Esophagus squamous epithelium (tissue), 5 donors: ENCODE results near the gene ERRFI1. TPM values are rescaled to one million over a fixed set of nuclear protein-coding genes. Genes with fewer than 3 reads are reported as not detected.
"Not testable (repeated sequence)": the region's sequence is repeated elsewhere in the genome, so short reads cannot be mapped to it uniquely, and the experiment has no call there.

ENCODE experiments used
- DNase-seq: peaks from one replicate; lab custom pipeline; 2025; lab: John Stamatoyannopoulos, UW
- H3K27ac ChIP-seq, 4 donors: fragments of 200-600 bp; sonication (generic); one replicate each; pipeline ENCODE4 v1.5.1; 2016 to 2019; ENCODE audit warnings: mild to moderate bottlenecking in 1 of 4
- H3K27me3 ChIP-seq, 4 donors: fragments of 200-600 bp; sonication (generic); 1 replicate in 3 of 4; 2 replicates in 1 of 4; pipeline versions ENCODE4 v1.5.1 to v1.6.0; 2017 to 2021; ENCODE audit warnings: antibody characterized with exemption in 1 of 4
- H3K36me3 ChIP-seq, 3 donors: fragments of 200-600 bp; sonication (generic); one replicate each; pipeline ENCODE4 v1.5.1; 2016 to 2019
- H3K4me1 ChIP-seq, 3 donors: fragments of 200-600 bp; sonication (generic); one replicate each; pipeline ENCODE4 v1.5.1; 2017 to 2019
- H3K4me3 ChIP-seq, 4 donors: fragments of 200-600 bp; sonication (generic); 1 replicate in 3 of 4; 2 replicates in 1 of 4; pipeline ENCODE4 v1.5.1; 2016 to 2019; ENCODE audit warnings: mild to moderate bottlenecking in 2 of 4, moderate library complexity in 1 of 4
- H3K9me3 ChIP-seq, 3 donors: fragments of 200-600 bp; sonication (generic); one replicate each; pipeline ENCODE4 v1.5.1; 2016 to 2019
- POLR2A ChIP-seq, 4 donors: fragments of 450-650 bp; IDR thresholded peaks; one replicate each; pipeline ENCODE4 v1.6.1; 2017; ENCODE audit warnings: antibody characterized with exemption in 4 of 4, mild to moderate bottlenecking in 4 of 4, moderate library complexity in 3 of 4
- WGBS, 2 donors: methylation state at CpG; one replicate each; pipeline ENCODE4 v1.1.5; 2018; 5-methylcytosine and 5-hydroxymethylcytosine counted together
- intact Hi-C: fragments of 100-400 bp; cut with DNase I; formaldehyde crosslinking; loops from one replicate; pipeline ENCODE4 v1.15.0; 2022
- total RNA-seq, 4 donors: library from RNA; depleted of rRNA; stranded (reverse); fragments of >200 nt; gene quantifications; one replicate each; pipeline ENCODE4 v1.1.0, GENCODE V29; 2016
- TF ChIP-seq, protein P1 (sequence below), 6 experiments: fragments of 450-650 bp in 4 of 6; fragments of 200-600 bp in 2 of 6; sonication (generic) in 2 of 6; IDR thresholded peaks; one replicate each; pipeline ENCODE4 v1.5.1; 2016 to 2019; ENCODE audit warnings: antibody characterized with exemption in 6 of 6, mild to moderate bottlenecking in 4 of 6, moderate library complexity in 4 of 6
- donor health status: DM: yes; HTN: yes; CAD: no.

Gene ERRFI1
- total RNA-seq, 4 donors from 2014 or later: 23.3 to 95.9 (median 49.3) TPM

DNA sequence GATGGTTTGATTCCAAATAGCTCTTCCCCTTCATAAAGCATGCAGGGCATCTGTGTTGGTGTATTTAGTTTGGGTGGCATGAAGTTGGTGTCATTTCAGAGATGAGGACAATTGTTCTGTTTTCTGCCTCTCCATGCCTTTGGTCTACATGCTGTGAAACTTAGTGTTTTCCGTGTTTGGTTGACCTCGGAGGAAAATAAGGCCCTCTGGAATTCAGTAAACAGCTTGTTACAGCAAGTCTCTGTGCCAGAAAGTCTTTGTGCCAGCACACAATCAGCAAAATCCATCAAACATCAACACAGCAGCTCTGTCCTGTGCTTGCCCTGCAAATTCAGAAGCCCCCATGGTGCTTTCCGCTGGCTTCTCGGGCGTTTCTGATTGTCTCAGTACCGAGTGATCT, 55.1 kb downstream of the ERRFI1 start:
- TF ChIP-seq POLR2A (IDR thresholded peaks at IDR 0.05): no peak
- TF ChIP-seq, protein P1, sequence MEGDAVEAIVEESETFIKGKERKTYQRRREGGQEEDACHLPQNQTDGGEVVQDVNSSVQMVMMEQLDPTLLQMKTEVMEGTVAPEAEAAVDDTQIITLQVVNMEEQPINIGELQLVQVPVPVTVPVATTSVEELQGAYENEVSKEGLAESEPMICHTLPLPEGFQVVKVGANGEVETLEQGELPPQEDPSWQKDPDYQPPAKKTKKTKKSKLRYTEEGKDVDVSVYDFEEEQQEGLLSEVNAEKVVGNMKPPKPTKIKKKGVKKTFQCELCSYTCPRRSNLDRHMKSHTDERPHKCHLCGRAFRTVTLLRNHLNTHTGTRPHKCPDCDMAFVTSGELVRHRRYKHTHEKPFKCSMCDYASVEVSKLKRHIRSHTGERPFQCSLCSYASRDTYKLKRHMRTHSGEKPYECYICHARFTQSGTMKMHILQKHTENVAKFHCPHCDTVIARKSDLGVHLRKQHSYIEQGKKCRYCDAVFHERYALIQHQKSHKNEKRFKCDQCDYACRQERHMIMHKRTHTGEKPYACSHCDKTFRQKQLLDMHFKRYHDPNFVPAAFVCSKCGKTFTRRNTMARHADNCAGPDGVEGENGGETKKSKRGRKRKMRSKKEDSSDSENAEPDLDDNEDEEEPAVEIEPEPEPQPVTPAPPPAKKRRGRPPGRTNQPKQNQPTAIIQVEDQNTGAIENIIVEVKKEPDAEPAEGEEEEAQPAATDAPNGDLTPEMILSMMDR (IDR thresholded peaks at IDR 0.05): no peak
- Histone ChIP-seq H3K4me1 (peaks cover 0 to 25% (median 3%) of the 10 kb centered on the region in 3 donors), H3K27ac (no peak overlapping the region), H3K9me3 (no peaks in the 10 kb centered on the region), H3K36me3 (peaks cover 17 to 98% (median 53%) of the 10 kb centered on the region in 3 donors), H3K27me3 (no peaks in the 10 kb centered on the region), H3K4me3 (no peak overlapping the region)
- intact Hi-C loops: no loop called here
- 82 to 84% methylated on average over 6 of the region's 6 CpGs for WGBS, 2 donors
- DNase-seq: no peak

DNA sequence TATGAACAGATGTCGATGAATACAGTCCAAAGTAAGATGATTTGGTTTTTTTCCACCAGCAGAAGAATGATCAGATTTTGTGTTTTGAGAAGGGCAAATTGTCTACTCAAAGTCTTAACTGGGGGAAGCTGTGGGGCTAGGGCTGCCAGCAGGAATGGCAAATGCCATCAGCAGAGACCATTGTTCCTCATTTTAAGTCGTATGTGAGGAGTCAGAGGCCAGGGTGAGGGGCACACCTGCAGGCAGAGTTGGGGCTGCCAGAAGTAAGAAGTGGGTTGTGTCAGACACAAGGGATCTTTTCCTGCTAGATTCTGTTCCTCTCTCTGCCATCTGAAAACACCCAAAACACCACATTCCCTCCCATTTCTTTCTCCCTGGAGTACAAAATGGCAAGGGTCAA, 55.9 kb downstream of the ERRFI1 start:
- no peaks in the 10 kb centered on the region for H3K9me3 ChIP-seq
- peaks cover 17 to 98% (median 59%) of the 10 kb centered on the region in 3 donors for H3K36me3 ChIP-seq
- intact Hi-C loops: no loop called here
- DNase-seq: no peak
- TF ChIP-seq, protein P1 (IDR thresholded peaks at IDR 0.05): no peak
- no peak for TF ChIP-seq POLR2A (IDR thresholded peaks at IDR 0.05)
- no peak overlapping the region for H3K4me3 ChIP-seq
- no peak overlapping the region for H3K27ac ChIP-seq
- peaks cover 0 to 22% (median 0%) of the 10 kb centered on the region in 3 donors for H3K4me1 ChIP-seq
- 67 to 77% methylated on average over 2 of the region's 2 CpGs for WGBS, 2 donors
- H3K27me3 ChIP-seq: no peaks in the 10 kb centered on the region

DNA sequence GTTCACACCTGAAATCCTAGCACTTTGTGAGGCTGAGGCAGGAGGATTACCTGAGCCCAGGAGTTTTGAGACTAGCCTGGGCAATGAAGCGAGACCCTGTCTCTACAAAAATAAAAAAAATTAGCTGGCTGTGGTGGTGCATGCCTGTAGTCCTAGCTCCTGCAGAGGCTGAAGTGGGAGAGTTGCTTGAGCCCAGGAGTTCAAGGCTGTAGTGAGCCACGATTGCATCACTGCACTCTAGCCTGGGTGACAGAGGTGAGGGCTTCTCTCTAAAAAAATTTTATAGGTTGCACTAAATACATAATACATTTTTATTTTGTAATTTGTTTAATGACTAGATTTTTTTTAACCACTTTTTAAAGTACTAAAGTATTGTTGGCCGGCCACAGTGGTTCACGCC, 58.5 kb downstream of the ERRFI1 start:
- 85 to 87% methylated on average over 4 of the region's 4 CpGs for WGBS, 2 donors
- Histone ChIP-seq H3K27ac (no peak overlapping the region), H3K4me1 (peaks cover 0 to 41% (median 5%) of the 10 kb centered on the region in 3 donors), H3K4me3 (no peak overlapping the region), H3K36me3 (peaks cover 17 to 98% (median 56%) of the 10 kb centered on the region in 3 donors), H3K27me3 (no peaks in the 10 kb centered on the region), H3K9me3 (no peaks in the 10 kb centered on the region)
- no peak for DNase-seq
- intact Hi-C loops: no loop called here
- TF ChIP-seq, protein P1 (IDR thresholded peaks at IDR 0.05): no peak

DNA sequence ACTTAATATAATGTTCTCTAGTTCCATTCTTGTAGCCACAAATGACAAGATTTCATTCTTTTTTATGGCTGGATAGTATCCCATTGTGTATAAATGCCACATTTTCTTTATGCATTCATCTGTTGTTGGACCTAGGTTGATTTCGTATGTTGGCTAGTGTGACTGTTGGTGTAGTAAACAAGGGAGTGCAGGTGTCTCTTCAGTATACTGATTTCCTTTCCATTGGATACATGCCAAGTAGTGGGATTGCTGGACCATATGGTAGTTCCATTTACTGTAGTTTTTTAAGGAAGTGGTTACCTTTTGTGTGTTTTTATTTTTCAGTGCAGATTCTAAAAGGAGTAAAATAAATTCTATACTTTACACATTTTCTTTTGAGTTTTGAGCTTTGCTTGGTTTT, 58.9 kb downstream of the ERRFI1 start:
- Histone ChIP-seq H3K27me3 (no peaks in the 10 kb centered on the region), H3K36me3 (peaks cover 17 to 93% (median 53%) of the 10 kb centered on the region in 3 donors), H3K4me1 (peaks cover 2 to 45% (median 9%) of the 10 kb centered on the region in 3 donors), H3K27ac (no peak overlapping the region), H3K4me3 (no peak overlapping the region), H3K9me3 (no peaks in the 10 kb centered on the region)
- 57 to 61% methylated on average over 1 of the region's 1 CpG for WGBS, 2 donors
- no peak for DNase-seq
- intact Hi-C loops: no loop called here
- TF ChIP-seq POLR2A (IDR thresholded peaks at IDR 0.05): no peak
- TF ChIP-seq, protein P1 (IDR thresholded peaks at IDR 0.05): no peak

DNA sequence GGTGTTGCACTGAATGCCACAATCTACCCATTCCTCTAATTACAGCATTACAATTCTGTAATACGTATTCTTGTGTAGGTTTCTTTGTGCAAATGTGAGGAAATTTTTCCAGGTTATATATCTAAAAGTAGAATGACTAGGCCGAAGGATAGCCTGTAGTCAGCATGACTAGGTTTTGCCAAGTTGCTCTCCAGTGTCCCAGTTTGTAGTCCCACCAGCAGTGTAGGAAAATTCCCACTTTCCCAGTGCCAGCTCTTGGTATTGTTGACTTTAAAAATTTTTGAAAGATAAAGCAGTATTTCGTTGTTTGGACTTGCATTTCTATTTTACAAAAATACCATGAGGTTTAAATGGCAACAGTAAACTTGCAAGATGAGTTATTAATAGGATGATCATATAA, 61.6 kb downstream of the ERRFI1 start:
- 71 to 81% methylated on average over 3 of the region's 3 CpGs for WGBS, 2 donors
- peaks cover 0 to 66% (median 26%) of the 10 kb centered on the region in 3 donors for H3K36me3 ChIP-seq

DNA sequence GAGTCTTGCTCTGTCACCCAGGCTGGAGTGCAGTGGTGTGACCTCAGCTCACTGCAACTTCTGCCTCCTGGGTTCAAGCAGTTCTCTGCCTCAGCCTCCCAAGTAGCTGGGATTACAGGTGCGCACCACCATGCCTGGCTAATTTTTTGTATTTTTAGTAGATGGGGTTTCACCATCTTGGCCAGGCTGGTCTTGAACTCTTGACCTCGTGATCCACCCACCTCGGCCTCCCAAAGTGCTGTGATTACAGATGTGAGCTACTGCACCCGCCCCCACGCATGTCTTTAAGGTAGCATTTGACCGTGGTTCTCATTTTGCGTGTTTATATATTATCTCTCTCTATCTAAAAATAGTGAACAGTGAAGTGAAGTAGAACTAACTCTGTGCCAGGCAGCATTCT, 62.3 kb downstream of the ERRFI1 start:
- DNase-seq, intact Hi-C loops, H3K27me3 ChIP-seq, H3K9me3 ChIP-seq, H3K27ac ChIP-seq, H3K4me3 ChIP-seq: not testable (repeated sequence)
- Histone ChIP-seq H3K36me3 (peaks cover 0 to 59% (median 20%) of the 10 kb centered on the region in 3 donors), H3K4me1 (peaks cover 7 to 57% (median 16%) of the 10 kb centered on the region in 3 donors)
- 74 to 93% methylated on average over 7 of the region's 7 CpGs for WGBS, 2 donors

More for the DNA sequence above, 61.6 kb downstream of the ERRFI1 start:
- Histone ChIP-seq H3K27ac (no peak overlapping the region), H3K27me3 (no peaks in the 10 kb centered on the region), H3K4me1 (peaks cover 7 to 57% (median 16%) of the 10 kb centered on the region in 3 donors), H3K4me3 (no peak overlapping the region), H3K9me3 (no peaks in the 10 kb centered on the region)
- TF ChIP-seq, protein P1 (IDR thresholded peaks at IDR 0.05): no peak
- TF ChIP-seq POLR2A (IDR thresholded peaks at IDR 0.05): no peak
- no peak for DNase-seq
- intact Hi-C loops: no loop called here

DNA sequence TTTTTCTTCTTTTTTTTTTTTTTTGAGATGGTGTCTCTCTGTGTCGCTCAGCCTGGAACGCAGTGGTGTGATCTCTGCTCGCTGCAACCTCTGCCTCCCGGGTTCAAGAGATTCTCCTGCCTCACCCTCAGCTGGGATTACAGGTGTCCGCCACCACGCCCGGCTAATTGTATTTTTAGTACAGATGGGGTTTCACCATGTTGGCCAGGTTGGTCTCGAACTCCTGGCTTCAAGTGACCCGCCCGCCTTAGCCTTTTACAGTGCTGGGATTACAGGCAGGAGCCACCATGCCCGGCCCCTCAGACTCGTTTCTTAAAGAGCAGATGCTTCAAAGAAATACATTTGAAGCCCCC, 62.8 kb downstream of the ERRFI1 start:
- H3K9me3 ChIP-seq, DNase-seq, intact Hi-C loops, H3K4me3 ChIP-seq, H3K27ac ChIP-seq, H3K27me3 ChIP-seq: not testable (repeated sequence)
- H3K4me1 ChIP-seq: peaks cover 7 to 57% (median 16%) of the 10 kb centered on the region in 3 donors
- H3K36me3 ChIP-seq: peaks cover 0 to 55% (median 15%) of the 10 kb centered on the region in 3 donors
- WGBS, 2 donors: 91 to 98% methylated on average over 10 to 12 of the region's 12 CpGs
